Neural cell (in vitro differentiated cells): Measurements from ENCODE around the gene ADAMTS14. TPM values are rescaled to one million over a fixed set of nuclear protein-coding genes. Genes with fewer than 3 reads are reported as not detected.

Experiments
- H2AFZ ChIP-seq: fragments of 200-600, 300-800 bp; sonication (generic), shearing (Covaris generic); 2 replicates; pipeline ENCODE4 v1.6.0; 2014; ENCODE audit warnings: low read depth, mild to moderate bottlenecking, antibody characterized with exemption, low read length, moderate library complexity
- H3F3A ChIP-seq: fragments of 200-600 bp; shearing (Covaris generic); 2 replicates; pipeline ENCODE4 v1.6.1; 2016; ENCODE audit warnings: mild to moderate bottlenecking, moderate library complexity, mixed read lengths, antibody characterized with exemption, low read length; ENCODE audit not compliant: insufficient read depth, poor library complexity, severe bottlenecking
- H3K27ac ChIP-seq: fragments of 200-600, 300-800 bp; sonication (generic), shearing (Covaris generic); 2 replicates; pipeline ENCODE4 v1.5.1; 2014; ENCODE audit warnings: mild to moderate bottlenecking, low read length, moderate library complexity
- H3K27me3 ChIP-seq: fragments of 300-800, 200-600 bp; sonication (generic), shearing (Covaris generic); 2 replicates; pipeline ENCODE4 v1.6.0; 2014; ENCODE audit warnings: mild to moderate bottlenecking, low read depth, low read length, moderate library complexity; ENCODE audit not compliant: insufficient read depth
- H3K36me3 ChIP-seq: fragments of 300-800, 200-600 bp; sonication (generic), shearing (Covaris generic); 2 replicates; pipeline ENCODE4 v1.5.1; 2014; ENCODE audit warnings: mild to moderate bottlenecking, antibody characterized with exemption, low read length, moderate library complexity; ENCODE audit not compliant: insufficient read depth
- H3K4me2 ChIP-seq: fragments of 300-800, 200-600 bp; sonication (generic), shearing (Covaris generic); 2 replicates; pipeline ENCODE4 v1.6.0; 2014; ENCODE audit warnings: mild to moderate bottlenecking, low read length
- H3K4me3 ChIP-seq: fragments of 300-800, 200-600 bp; sonication (generic), shearing (Covaris generic); 2 replicates; pipeline ENCODE4 v1.5.1; 2014; ENCODE audit warnings: mild to moderate bottlenecking, low read length, moderate library complexity
- H3K79me2 ChIP-seq: fragments of 200-600 bp; shearing (Covaris generic); replicated peaks from 2 replicates; pipeline ENCODE4 v1.6.0; 2014; ENCODE audit warnings: mild to moderate bottlenecking, low read length, moderate library complexity; ENCODE audit not compliant: insufficient read depth
- H3K9ac ChIP-seq: fragments of 300-800, 200-600 bp; sonication (generic), shearing (Covaris generic); 2 replicates; pipeline ENCODE4 v1.6.1; 2016; ENCODE audit warnings: mild to moderate bottlenecking, low read length, mixed read lengths
- H3K9me2 ChIP-seq: fragments of 200-600 bp; shearing (Covaris generic); 2 replicates; pipeline ENCODE4 v1.6.1; 2016; ENCODE audit warnings: mild to moderate bottlenecking, low read length, mixed read lengths; ENCODE audit not compliant: insufficient read depth
- H3K9me3 ChIP-seq: fragments of 200-600, 300-800 bp; sonication (generic), shearing (Covaris generic); 2 replicates; pipeline ENCODE4 v1.6.1; 2016; ENCODE audit warnings: mild to moderate bottlenecking, mixed run types, low read length, moderate library complexity, mixed read lengths
- H4K20me1 ChIP-seq: fragments of 200-600 bp; shearing (Covaris generic); 2 replicates; pipeline ENCODE4 v1.6.1; 2016; ENCODE audit warnings: mild to moderate bottlenecking, mixed run types; ENCODE audit not compliant: insufficient read depth
- CTCF ChIP-seq: fragments of 450-650 bp; IDR thresholded peaks from 2 replicates; pipeline ENCODE4 v1.5.1; 2014; ENCODE audit warnings: antibody characterized with exemption, mild to moderate bottlenecking, moderate library complexity; ENCODE audit not compliant: poor library complexity, severe bottlenecking
- EP300 ChIP-seq: fragments of 450-650 bp; conservative IDR thresholded peaks from 2 replicates; pipeline ENCODE4 v1.6.1; 2014; ENCODE audit warnings: antibody characterized with exemption, mild to moderate bottlenecking, moderate library complexity; ENCODE audit not compliant: poor library complexity, severe bottlenecking
- EZH2 ChIP-seq: fragments of 200-600, 300-800 bp; shearing (Covaris generic), sonication (generic); IDR thresholded peaks from 2 replicates; pipeline ENCODE4 v1.6.1; 2014; ENCODE audit warnings: antibody characterized with exemption, low read length, borderline replicate concordance, mild to moderate bottlenecking; ENCODE audit not compliant: insufficient read depth, poor library complexity, severe bottlenecking
- MXI1 ChIP-seq: fragments of 450-650 bp; conservative IDR thresholded peaks from 2 replicates; pipeline ENCODE4 v1.6.1; 2014; ENCODE audit warnings: antibody characterized with exemption, mild to moderate bottlenecking; ENCODE audit not compliant: poor library complexity, severe bottlenecking
- POLR2AphosphoS5 ChIP-seq: IDR thresholded peaks from 2 replicates; pipeline ENCODE4 v1.6.1; 2012
- RAD21 ChIP-seq: fragments of 450-650 bp; conservative IDR thresholded peaks from 2 replicates; pipeline ENCODE4 v1.6.1; 2014; ENCODE audit warnings: antibody characterized with exemption, mild to moderate bottlenecking, moderate library complexity
- REST ChIP-seq: IDR thresholded peaks from 2 replicates; pipeline ENCODE4 v1.6.1; 2012; ENCODE audit warnings: borderline replicate concordance
- SMC3 ChIP-seq: fragments of 450-650 bp; conservative IDR thresholded peaks from 2 replicates; pipeline ENCODE4 v1.6.1; 2014; ENCODE audit warnings: antibody characterized with exemption, mild to moderate bottlenecking, moderate library complexity; ENCODE audit not compliant: poor library complexity
- TAF1 ChIP-seq: IDR thresholded peaks from 2 replicates; pipeline ENCODE4 v1.6.1; 2012; ENCODE audit warnings: low read depth
- polyA plus RNA-seq: library from polyadenylated mRNA; depleted of rRNA; stranded (reverse); fragments of >200 nt; gene quantifications from 2 replicates; pipeline ENCODE4 v1.2.3, GENCODE V29; 2014

Gene ADAMTS14
- polyA plus RNA-seq, 1 donor from 2014 or later: 0.04 TPM

- no peak overlapping the region for H3K27ac ChIP-seq
- no peaks in the 10 kb centered on the region for H3F3A ChIP-seq
- H3K9me3 ChIP-seq: no peaks in the 10 kb centered on the region
- H2AFZ ChIP-seq: no peak overlapping the region
- no peak overlapping the region for H3K4me2 ChIP-seq
- TF ChIP-seq TAF1: no peak
- TF ChIP-seq MXI1: no peak
- TF ChIP-seq EP300: no peak
- TF ChIP-seq RAD21: no peak
- no peak for TF ChIP-seq POLR2AphosphoS5
- no peak for TF ChIP-seq SMC3
- no peak for TF ChIP-seq REST
- no peak for TF ChIP-seq CTCF
- no peak for TF ChIP-seq EZH2
- H3K27me3 ChIP-seq: no peaks in the 10 kb centered on the region
- H3K79me2 ChIP-seq: no peaks in the 10 kb centered on the region
- H3K9ac ChIP-seq: no peak overlapping the region
- no peaks in the 10 kb centered on the region for H3K9me2 ChIP-seq
- H3K36me3 ChIP-seq: no peaks in the 10 kb centered on the region
- H4K20me1 ChIP-seq: no peaks in the 10 kb centered on the region
- no peak overlapping the region for H3K4me3 ChIP-seq
Observed at GRCh38 chr10:70742537-70743429, 70.5 kb downstream of the ADAMTS14 start.

- no peaks in the 10 kb centered on the region for H3K79me2 ChIP-seq
- H3K9ac ChIP-seq: no peak overlapping the region
- no peaks in the 10 kb centered on the region for H3K36me3 ChIP-seq
- TF ChIP-seq MXI1 (no peak), EP300 (no peak), RAD21 (no peak), EZH2 (no peak), CTCF (no peak), TAF1 (no peak), REST (no peak), SMC3 (no peak), POLR2AphosphoS5 (no peak)
- no peaks in the 10 kb centered on the region for H4K20me1 ChIP-seq
- no peak overlapping the region for H3K4me3 ChIP-seq
- H3K27ac ChIP-seq: no peak overlapping the region
- H3K9me2 ChIP-seq: no peaks in the 10 kb centered on the region
- H3K4me2 ChIP-seq: no peak overlapping the region
- H3K27me3 ChIP-seq: no peaks in the 10 kb centered on the region
- H3K9me3 ChIP-seq: no peaks in the 10 kb centered on the region
- H2AFZ ChIP-seq: no peak overlapping the region
- H3F3A ChIP-seq: no peaks in the 10 kb centered on the region
Observed at GRCh38 chr10:70743430-70743788, 71.1 kb downstream of the ADAMTS14 start.
